SK-N-SH (cell line): Measurements from ENCODE around the gene CACNA2D4.

Experiments
- EZH2phosphoT487 ChIP-seq: fragments of 200-600 bp; sonication (generic); IDR thresholded peaks from 2 replicates; pipeline ENCODE4 v1.6.1; 2017; ENCODE audit warnings: low read depth, mixed run types, mild to moderate bottlenecking, antibody characterized with exemption, moderate library complexity, borderline replicate concordance
- GABPA ChIP-seq: IDR thresholded peaks from 2 replicates; pipeline ENCODE4 v1.4.0; 2012; ENCODE audit warnings: low read depth, mild to moderate bottlenecking
- RAD21 ChIP-seq: IDR thresholded peaks from 2 replicates; pipeline ENCODE4 v1.6.1; 2012; ENCODE audit warnings: mild to moderate bottlenecking, low read length
- RCOR1 ChIP-seq: fragments of 150-350 bp; IDR thresholded peaks from 2 replicates; pipeline ENCODE4 v1.6.1; 2017; ENCODE audit warnings: antibody characterized with exemption, low read length
- YY1 ChIP-seq: IDR thresholded peaks from 2 replicates; pipeline ENCODE4 v1.4.0; 2012; ENCODE audit warnings: low read depth, mild to moderate bottlenecking

- no peak for TF ChIP-seq GABPA
- no peak for TF ChIP-seq EZH2phosphoT487
- no peak for TF ChIP-seq RAD21
- no peak for TF ChIP-seq YY1
- no peak for TF ChIP-seq RCOR1
Observed at GRCh38 chr12:1797991-1798640, 120.3 kb downstream of the CACNA2D4 start.
